HG03571 (cell line): Measurements from ENCODE around the gene ZNF341.

ENCODE experiments used
- ATAC-seq: cut with Tn5 transposase; IDR thresholded peaks from one replicate; pipeline ENCODE4 v1.9.1; 2021; ENCODE audit not compliant: unreplicated experiment

ZNF341 gene

GRCh38 chr20:33840759-33841435 is 109.1 kb downstream of the ZNF341 start:
- ATAC-seq, result no peak

GRCh38 chr20:33841436-33841799 is 109.6 kb downstream of the ZNF341 start:
- no peak for ATAC-seq
